Heart left ventricle (tissue), 16 donors: Measurements from ENCODE around the gene PRIMPOL. TPM values are rescaled to one million over a fixed set of nuclear protein-coding genes. Genes with fewer than 3 reads are reported as not detected.

ENCODE experiments used
- ATAC-seq, 4 donors: fragments of 200-7000 bp; cut with Tn5 transposase; one replicate each; pipeline ENCODE4 v1.9.1; 2020 to 2022; ENCODE audit warnings: moderate library complexity in 4 of 4, mild to moderate bottlenecking in 3 of 4, moderate number of reproducible peaks in 1 of 4
- DNase-seq, 5 donors: peaks; one replicate each; pipeline ENCODE4 v3.0.0-alpha.2; 2020
- H3K27ac ChIP-seq, 12 donors: fragments of 200-600 bp; sonication (generic) in 4 of 12; one replicate each; pipeline versions ENCODE4 v1.5.0 to v1.8.0; 2016 to 2022; ENCODE audit warnings: mild to moderate bottlenecking in 2 of 12
- H3K27me3 ChIP-seq, 9 donors: fragments of 200-600 bp; sonication (generic) in 2 of 9; one replicate each; pipeline versions ENCODE4 v1.5.1 to v1.8.0; 2016 to 2022; ENCODE audit warnings: mild to moderate bottlenecking in 3 of 9
- H3K36me3 ChIP-seq, 9 donors: fragments of 200-600 bp; sonication (generic) in 2 of 9; one replicate each; pipeline versions ENCODE4 v1.5.0 to v1.8.0; 2018 to 2022; ENCODE audit warnings: mild to moderate bottlenecking in 2 of 9
- H3K4me1 ChIP-seq, 12 donors: fragments of 200-600 bp; sonication (generic) in 4 of 12; one replicate each; pipeline versions ENCODE4 v1.5.0 to v1.8.0; 2016 to 2022; ENCODE audit warnings: mild to moderate bottlenecking in 3 of 12
- H3K4me3 ChIP-seq, 12 donors: fragments of 200-600 bp; sonication (generic) in 4 of 12; one replicate each; pipeline versions ENCODE4 v1.5.0 to v1.8.0; 2017 to 2022; ENCODE audit warnings: mild to moderate bottlenecking in 9 of 12, moderate library complexity in 4 of 12
- H3K9me3 ChIP-seq, 12 donors: fragments of 200-600 bp; sonication (generic) in 4 of 12; one replicate each; pipeline versions ENCODE4 v1.5.0 to v1.8.0; 2016 to 2022; ENCODE audit warnings: mild to moderate bottlenecking in 1 of 12
- POLR2A ChIP-seq, 2 donors: fragments of 450-650 bp; IDR thresholded peaks; one replicate each; pipeline ENCODE4 v1.6.1; 2017; ENCODE audit warnings: antibody characterized with exemption in 2 of 2, mild to moderate bottlenecking in 2 of 2, moderate library complexity in 2 of 2
- WGBS, 4 donors: extraction: QIAGEN DNeasy Blood & Tissue Kit in 2 of 4; methylation state at CpG; one replicate each; pipeline versions ENCODE4 v1.1.5 to v1.1.7; 2013 to 2018; 5-methylcytosine and 5-hydroxymethylcytosine counted together
- intact Hi-C, 10 donors: fragments of 100-400 bp; cut with DNase I; formaldehyde crosslinking; loops; one replicate each; pipeline versions ENCODE4 v1.11.1 to v1.14.2; 2022
- polyA plus RNA-seq, 2 donors: library from polyadenylated mRNA; stranded (reverse); fragments of 200-250 nt; gene quantifications; one replicate each; pipeline ENCODE4 v1.2.3, GENCODE V29; 2013
- total RNA-seq, 9 donors: library from RNA; depleted of rRNA in 2 of 9; stranded (reverse); fragments of >200 nt in 2 of 9; fragmentation: NEBNext Ultra II Directional in 3 of 9; extraction: Animal tissue kit (Norgen Biotek cat#: 25700) in 3 of 9; gene quantifications; one replicate each; pipeline versions ENCODE4 v1.1.0 to v1.2.4, GENCODE V29; 2016 to 2023
- TF ChIP-seq, protein P1 (sequence below), 12 donors: fragments of 200-600 bp; sonication (generic) in 4 of 12; IDR thresholded peaks; one replicate each; pipeline versions ENCODE4 v1.5.0 to v1.8.0; 2018 to 2022; ENCODE audit warnings: antibody characterized with exemption in 12 of 12, mild to moderate bottlenecking in 5 of 12
- donor health status: ischemic (EF 13 %, LVEDD 7.1; RV severe dilation, severe dysfunction).
- donor health status: healthy with polysubstance abuse.
- donor health status: DM: no; HTN: yes; CAD: no.
- donor health status: DM: no; HTN: no; CAD: no.
- donor health status: ischemic (EF 25% LVEDD 6.9; RV normal size, moderate dysfunction).
- donor health status: ischemic (EF 25% LVEDD 5.7; RV mildly dilated, moderate dysfunction).
- donor health status: healthy.
- donor health status: DM: yes; HTN: yes; CAD: no.
- donor health status: ischemic (EF 35%, LVEDD 5.7; RV mildly dilated, moderate dysfunction).
- donor health status: nonischemic (EF 11% LVEDD 7.7; RV severe dilation, severe dysfunction).
- donor health status: DM: yes; HTN: yes; CAD: no.
- donor health status: PGD.
- donor health status: ischemic (EF 29% LVEDD 5.4; RV normal size, mild dysfunction).
- donor health status: nonischemic (EF 23%, LVEDD 6.1; RV moderate dilation, normal function).

The PRIMPOL gene
- total and polyA plus RNA-seq, 11 donors = 5.2 to 24.8 (median 10.6) TPM

DNA sequence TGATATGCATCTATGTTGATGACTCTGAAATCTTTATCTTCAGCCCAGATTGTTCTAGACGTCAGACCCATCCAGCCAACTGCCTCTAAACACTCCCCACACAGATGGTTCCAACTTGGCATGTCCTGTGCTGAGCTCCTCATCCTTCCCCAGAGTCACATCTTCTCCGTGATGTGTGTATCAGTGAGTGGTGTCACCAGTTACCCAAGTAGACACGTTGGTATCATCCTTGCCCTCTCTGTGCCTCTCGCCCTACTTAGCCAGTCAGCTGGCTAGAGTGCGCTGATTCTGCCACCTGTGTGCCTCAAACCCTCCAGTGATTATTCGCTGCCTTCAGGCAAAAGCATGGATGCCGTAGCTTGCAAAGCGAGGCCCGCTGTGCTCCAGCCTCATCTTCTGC, 18.6 kb downstream of the PRIMPOL start:
- no peak for ATAC-seq
- intact Hi-C loops = no loop called here
- peaks cover 0 to 22% (median 0%) of the 10 kb centered on the region in 12 donors for H3K4me1 ChIP-seq

DNA sequence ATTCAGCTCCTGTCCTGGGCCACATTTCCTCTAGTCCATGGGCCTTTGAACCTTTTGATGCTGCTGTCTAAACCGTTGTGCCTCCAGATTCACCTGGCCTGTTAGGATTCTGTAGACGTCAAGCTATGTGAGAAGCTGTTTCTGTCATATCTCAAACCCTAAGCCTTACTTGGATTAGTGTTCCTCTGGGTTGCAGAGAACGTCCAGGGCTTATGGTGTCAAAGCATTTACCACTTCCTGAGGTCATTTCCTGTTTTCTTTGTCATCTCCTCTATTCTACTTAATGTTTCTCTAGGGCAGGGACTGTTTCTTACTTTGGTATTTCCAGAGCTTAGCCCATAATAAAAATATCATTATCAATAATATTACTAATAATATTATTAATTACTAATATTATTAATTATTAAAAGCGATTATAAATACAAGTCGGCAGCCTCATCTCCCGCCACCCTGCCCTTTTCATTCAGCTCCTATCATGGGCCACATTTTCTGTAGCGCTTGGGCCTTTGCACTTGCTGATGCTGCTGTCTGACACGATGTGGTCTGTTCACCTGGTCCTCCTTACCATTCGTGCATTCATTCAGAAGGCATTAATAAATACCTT, 19.1 kb downstream of the PRIMPOL start:
- whole genome bisulfite sequencing, 4 donors = 82 to 84% (median 83%) methylated on average over 9 of the region's 9 CpGs
- TF ChIP-seq, protein P1, sequence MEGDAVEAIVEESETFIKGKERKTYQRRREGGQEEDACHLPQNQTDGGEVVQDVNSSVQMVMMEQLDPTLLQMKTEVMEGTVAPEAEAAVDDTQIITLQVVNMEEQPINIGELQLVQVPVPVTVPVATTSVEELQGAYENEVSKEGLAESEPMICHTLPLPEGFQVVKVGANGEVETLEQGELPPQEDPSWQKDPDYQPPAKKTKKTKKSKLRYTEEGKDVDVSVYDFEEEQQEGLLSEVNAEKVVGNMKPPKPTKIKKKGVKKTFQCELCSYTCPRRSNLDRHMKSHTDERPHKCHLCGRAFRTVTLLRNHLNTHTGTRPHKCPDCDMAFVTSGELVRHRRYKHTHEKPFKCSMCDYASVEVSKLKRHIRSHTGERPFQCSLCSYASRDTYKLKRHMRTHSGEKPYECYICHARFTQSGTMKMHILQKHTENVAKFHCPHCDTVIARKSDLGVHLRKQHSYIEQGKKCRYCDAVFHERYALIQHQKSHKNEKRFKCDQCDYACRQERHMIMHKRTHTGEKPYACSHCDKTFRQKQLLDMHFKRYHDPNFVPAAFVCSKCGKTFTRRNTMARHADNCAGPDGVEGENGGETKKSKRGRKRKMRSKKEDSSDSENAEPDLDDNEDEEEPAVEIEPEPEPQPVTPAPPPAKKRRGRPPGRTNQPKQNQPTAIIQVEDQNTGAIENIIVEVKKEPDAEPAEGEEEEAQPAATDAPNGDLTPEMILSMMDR (IDR thresholded peaks at IDR 0.05) = no peak
- TF ChIP-seq POLR2A (IDR thresholded peaks at IDR 0.05) = no peak
- H3K4me1 ChIP-seq = peaks cover 0 to 22% (median 0%) of the 10 kb centered on the region in 12 donors
- DNase-seq = no peak
- peak overlapping the region in 1 of 12 donors; percentile 73 for H3K27ac ChIP-seq
- no peak overlapping the region for H3K4me3 ChIP-seq
- H3K36me3 ChIP-seq = peaks cover 1 to 91% (median 62%) of the 10 kb centered on the region in 9 donors
- H3K9me3 ChIP-seq = no peaks in the 10 kb centered on the region
- no peaks in the 10 kb centered on the region for H3K27me3 ChIP-seq
- intact Hi-C loops = no loop called here
- peak in 1 of 4 donors; percentile 41 for ATAC-seq

More for the DNA sequence above, 18.6 kb downstream of the PRIMPOL start:
- peak overlapping the region in 1 of 12 donors; percentile 73 for H3K27ac ChIP-seq
- no peak overlapping the region for H3K4me3 ChIP-seq
- peaks cover 0 to 90% (median 60%) of the 10 kb centered on the region in 9 donors for H3K36me3 ChIP-seq
- no peak for DNase-seq
- H3K9me3 ChIP-seq = no peaks in the 10 kb centered on the region
- TF ChIP-seq, protein P1 (IDR thresholded peaks at IDR 0.05) = no peak
- TF ChIP-seq POLR2A (IDR thresholded peaks at IDR 0.05) = no peak
- 86 to 94% (median 92%) methylated on average over 9 of the region's 9 CpGs for WGBS, 4 donors
- H3K27me3 ChIP-seq = no peaks in the 10 kb centered on the region

DNA sequence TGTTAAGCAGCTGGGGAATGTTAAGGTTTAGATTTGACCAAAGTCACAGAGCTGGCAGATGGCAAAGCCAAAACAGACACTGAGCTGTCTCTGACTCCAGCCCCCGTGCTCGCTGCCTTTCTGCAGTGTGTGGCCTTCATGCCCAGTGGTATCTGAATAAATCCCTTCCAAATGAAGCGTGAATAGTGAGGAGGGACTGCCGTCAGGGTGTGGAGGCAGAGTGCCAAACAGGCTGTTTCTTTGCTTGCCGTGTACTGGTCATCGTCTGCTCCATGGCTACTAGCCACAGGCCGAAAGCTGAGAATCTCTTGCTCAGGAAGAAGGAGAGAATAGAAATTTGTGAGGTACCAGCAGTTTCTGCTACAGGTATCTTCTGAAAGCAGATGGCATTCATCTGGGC, 19.7 kb downstream of the PRIMPOL start:
- Histone ChIP-seq H3K27me3 (no peaks in the 10 kb centered on the region), H3K9me3 (no peaks in the 10 kb centered on the region), H3K4me1 (peaks cover 0 to 22% (median 0%) of the 10 kb centered on the region in 12 donors), H3K36me3 (peaks cover 2 to 91% (median 69%) of the 10 kb centered on the region in 9 donors), H3K4me3 (no peak overlapping the region), H3K27ac (peak overlapping the region in 1 of 12 donors; percentile 73)
- intact Hi-C loops = no loop called here
- no peak for TF ChIP-seq POLR2A (IDR thresholded peaks at IDR 0.05)
- no peak for ATAC-seq
- DNase-seq = no peak
- 78 to 84% (median 83%) methylated on average over 7 of the region's 7 CpGs for WGBS, 4 donors

DNA sequence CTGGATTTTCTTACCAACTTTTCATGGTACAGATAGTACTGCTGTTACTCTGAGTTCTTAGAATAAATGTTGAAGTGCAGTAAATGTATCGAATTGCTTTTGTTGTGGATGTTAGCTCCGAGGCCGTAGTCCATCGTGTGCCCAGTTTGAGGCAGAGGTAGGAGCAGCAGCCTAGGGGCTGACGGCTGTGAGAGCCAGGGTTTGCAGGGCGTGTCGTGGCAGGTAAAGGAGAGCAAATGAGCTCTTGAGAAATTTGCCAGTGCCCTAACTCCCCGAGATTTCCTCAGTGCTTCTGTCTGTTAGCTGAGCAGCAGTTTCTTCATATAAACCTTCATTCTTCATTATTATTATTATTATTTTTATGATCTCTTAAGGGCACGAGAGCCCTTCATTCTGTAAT, 21.6 kb downstream of the PRIMPOL start:
- TF ChIP-seq, protein P1 (IDR thresholded peaks at IDR 0.05) = no peak
- TF ChIP-seq POLR2A (IDR thresholded peaks at IDR 0.05) = no peak
- DNase-seq (no peak), ATAC-seq (no peak)
- intact Hi-C loops = no loop called here
- peaks cover 2 to 95% (median 71%) of the 10 kb centered on the region in 9 donors for H3K36me3 ChIP-seq
- H3K27ac ChIP-seq = no peak overlapping the region
- no peak overlapping the region for H3K4me3 ChIP-seq
- no peaks in the 10 kb centered on the region for H3K9me3 ChIP-seq
- H3K4me1 ChIP-seq = peaks cover 0 to 22% (median 0%) of the 10 kb centered on the region in 12 donors
- no peaks in the 10 kb centered on the region for H3K27me3 ChIP-seq
- 96 to 97% (median 96%) methylated on average over 9 of the region's 9 CpGs for WGBS, 4 donors
